ENCODE measurements around the gene HEATR5B. TPM values are rescaled to one million over a fixed set of nuclear protein-coding genes. Genes with fewer than 3 reads are reported as not detected.

HEATR5B gene
- polyA plus RNA-seq, 1 experiment = 10.4 TPM

DNA sequence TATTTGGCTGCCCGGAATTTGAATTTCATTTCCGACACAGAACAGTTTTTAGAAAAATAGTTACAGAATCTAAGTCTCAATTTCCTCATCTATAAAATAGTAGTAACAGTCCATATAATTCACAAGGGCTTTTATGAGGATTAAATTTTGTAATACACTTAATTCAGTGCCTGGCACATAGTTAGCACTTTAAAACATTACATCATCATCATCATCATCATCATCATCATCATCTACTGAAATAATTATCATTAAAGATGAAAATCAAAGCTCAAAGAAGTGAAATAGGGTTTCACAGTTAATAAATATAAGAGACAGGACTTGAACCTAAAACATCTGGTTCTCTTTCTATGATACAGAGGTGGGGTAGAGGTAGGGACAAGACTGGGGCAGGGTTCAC is 13.2 kb downstream of the HEATR5B start:
- TF ChIP-seq, protein P1, sequence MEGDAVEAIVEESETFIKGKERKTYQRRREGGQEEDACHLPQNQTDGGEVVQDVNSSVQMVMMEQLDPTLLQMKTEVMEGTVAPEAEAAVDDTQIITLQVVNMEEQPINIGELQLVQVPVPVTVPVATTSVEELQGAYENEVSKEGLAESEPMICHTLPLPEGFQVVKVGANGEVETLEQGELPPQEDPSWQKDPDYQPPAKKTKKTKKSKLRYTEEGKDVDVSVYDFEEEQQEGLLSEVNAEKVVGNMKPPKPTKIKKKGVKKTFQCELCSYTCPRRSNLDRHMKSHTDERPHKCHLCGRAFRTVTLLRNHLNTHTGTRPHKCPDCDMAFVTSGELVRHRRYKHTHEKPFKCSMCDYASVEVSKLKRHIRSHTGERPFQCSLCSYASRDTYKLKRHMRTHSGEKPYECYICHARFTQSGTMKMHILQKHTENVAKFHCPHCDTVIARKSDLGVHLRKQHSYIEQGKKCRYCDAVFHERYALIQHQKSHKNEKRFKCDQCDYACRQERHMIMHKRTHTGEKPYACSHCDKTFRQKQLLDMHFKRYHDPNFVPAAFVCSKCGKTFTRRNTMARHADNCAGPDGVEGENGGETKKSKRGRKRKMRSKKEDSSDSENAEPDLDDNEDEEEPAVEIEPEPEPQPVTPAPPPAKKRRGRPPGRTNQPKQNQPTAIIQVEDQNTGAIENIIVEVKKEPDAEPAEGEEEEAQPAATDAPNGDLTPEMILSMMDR (IDR thresholded peaks at IDR 0.05; ENCODE audit: insufficient read depth, low read depth, low read length) = no peak
- H3K4me3 ChIP-seq (ENCODE audit: low read depth, low read length) = no peak overlapping the region
- ChIA-PET POLR2A (no interaction called here), CTCF (no interaction called here)
- DNase-seq (ENCODE audit: low read depth) = no peak
- peaks cover 8% of the 10 kb centered on the region for H3K36me3 ChIP-seq (ENCODE audit: control insufficient read depth, insufficient read depth, low read length)
- no peaks in the 10 kb centered on the region for H3K27me3 ChIP-seq (ENCODE audit: control insufficient read depth, insufficient read depth, low read length)

DNA sequence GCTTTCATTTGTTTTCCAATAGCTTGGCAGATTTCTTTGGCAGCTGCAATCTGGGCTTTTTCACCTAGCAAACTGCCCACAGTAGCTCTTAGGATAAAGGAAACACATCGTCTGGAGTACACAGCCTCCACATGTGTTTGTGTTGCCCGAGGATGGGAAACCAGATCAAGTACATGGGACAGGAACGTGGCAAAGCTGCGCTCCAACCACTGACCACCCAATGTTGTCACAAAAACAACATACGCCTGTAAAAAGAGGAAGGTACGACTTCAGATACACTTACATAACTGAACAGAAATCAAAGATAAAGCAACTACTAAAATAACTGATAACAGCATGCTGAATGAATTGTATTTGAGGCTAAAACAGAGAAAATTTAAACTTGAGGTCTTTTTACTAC is 15.5 kb downstream of the HEATR5B start:
- Histone ChIP-seq H3K4me3 (ENCODE audit: low read depth, low read length) (no peak overlapping the region), H3K36me3 (ENCODE audit: control insufficient read depth, insufficient read depth, low read length) (peaks cover 12% of the 10 kb centered on the region), H3K27me3 (ENCODE audit: control insufficient read depth, insufficient read depth, low read length) (no peaks in the 10 kb centered on the region)
- ChIA-PET POLR2A (no interaction called here), CTCF (no interaction called here)
- TF ChIP-seq, protein P1 (IDR thresholded peaks at IDR 0.05; ENCODE audit: insufficient read depth, low read depth, low read length) = no peak
- DNase-seq (ENCODE audit: low read depth) = no peak

DNA sequence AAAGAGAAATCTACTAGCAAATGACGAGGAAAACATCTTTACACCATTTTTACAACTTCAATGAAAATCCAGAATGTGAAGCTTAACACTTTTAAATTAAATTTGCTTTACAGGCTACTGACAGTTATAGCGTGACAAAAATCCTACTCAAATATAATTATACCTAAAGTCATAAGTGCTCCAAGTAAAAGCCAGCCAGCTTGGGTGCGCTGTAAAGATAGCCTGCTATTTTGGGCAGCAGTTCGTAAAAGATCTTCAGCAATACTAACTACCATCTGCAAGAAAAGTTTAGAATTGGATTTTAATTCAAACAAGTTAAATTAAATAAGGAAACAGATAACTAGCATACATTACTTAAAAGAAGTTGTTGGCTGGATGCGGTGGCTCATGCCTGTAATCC is 22.4 kb downstream of the HEATR5B start:
- H3K36me3 ChIP-seq (ENCODE audit: control insufficient read depth, insufficient read depth, low read length) = peaks cover 4% of the 10 kb centered on the region
- no peaks in the 10 kb centered on the region for H3K27me3 ChIP-seq (ENCODE audit: control insufficient read depth, insufficient read depth, low read length)
- no peak overlapping the region for H3K4me3 ChIP-seq (ENCODE audit: low read depth, low read length)
- ChIA-PET CTCF (no interaction called here), POLR2A (no interaction called here)
- DNase-seq (ENCODE audit: low read depth) = no peak
- TF ChIP-seq, protein P1 (IDR thresholded peaks at IDR 0.05; ENCODE audit: insufficient read depth, low read depth, low read length) = no peak

DNA sequence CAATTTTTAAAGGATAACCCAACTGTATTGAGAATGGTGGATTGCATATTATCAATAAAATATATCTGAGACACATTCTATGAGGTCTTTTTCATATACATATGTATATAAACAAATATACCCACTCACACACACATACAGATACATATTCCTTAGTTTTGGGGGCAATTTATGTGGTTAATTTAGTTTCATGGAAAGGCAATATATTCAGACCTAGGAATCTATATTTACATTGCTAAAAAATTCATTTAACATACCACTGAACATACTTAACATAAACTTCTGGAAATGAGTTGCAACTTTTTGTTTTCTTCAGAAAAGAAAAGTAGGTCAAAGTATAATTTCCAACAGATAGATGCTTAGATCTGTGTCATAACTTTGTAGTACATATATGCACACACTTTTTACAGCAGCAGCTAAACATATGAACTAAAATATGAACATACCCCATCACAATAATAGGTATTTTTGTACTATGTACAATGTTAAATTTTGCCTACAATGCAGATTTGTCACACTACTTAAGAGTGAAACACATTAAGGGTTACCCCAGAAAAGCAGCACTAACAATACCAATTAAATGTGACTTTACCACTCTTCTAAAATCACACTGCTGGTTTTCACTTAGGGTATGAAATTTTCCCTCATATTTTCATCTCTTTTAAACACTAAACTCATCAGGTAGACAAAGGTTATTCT is 23.0 kb downstream of the HEATR5B start:
- ChIA-PET CTCF (interaction anchor here (1.2 kb wide), 1 partner anchor 17 kb away, joined by 3 read pairs; no protein-coding TSS in a partner anchor), POLR2A (no interaction called here)
- H3K4me3 ChIP-seq (ENCODE audit: low read depth, low read length) = no peak overlapping the region
- TF ChIP-seq, protein P1 (IDR thresholded peaks at IDR 0.05; ENCODE audit: insufficient read depth, low read depth, low read length) = no peak
- DNase-seq (ENCODE audit: low read depth) = no peak
- peaks cover 4% of the 10 kb centered on the region for H3K36me3 ChIP-seq (ENCODE audit: control insufficient read depth, insufficient read depth, low read length)
- no peaks in the 10 kb centered on the region for H3K27me3 ChIP-seq (ENCODE audit: control insufficient read depth, insufficient read depth, low read length)

DNA sequence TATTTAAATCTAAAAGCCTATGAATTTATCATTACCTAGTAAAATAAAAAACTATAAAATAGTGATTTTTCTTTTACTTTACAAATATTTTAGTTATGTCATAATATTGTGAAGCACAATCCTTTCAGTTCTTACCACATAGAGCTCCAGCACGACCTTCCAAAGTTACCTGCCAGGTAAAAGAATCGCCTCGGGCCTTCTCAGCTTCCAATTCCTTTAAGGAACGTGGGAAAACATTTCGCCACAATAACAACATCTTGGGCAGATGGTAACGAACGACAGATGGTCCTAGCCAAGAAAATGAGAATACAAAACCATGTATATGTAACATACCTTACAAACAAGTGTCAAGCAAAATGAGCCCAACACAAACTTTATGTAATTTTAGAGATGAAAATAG is 23.7 kb downstream of the HEATR5B start:
- DNase-seq (ENCODE audit: low read depth) = no peak
- ChIA-PET CTCF (interaction anchor here (0.7 to 1.2 kb wide), 2 partner anchors 18 to 19 kb away, joined by 3 read pairs; no protein-coding TSS in a partner anchor), POLR2A (no interaction called here)
- no peaks in the 10 kb centered on the region for H3K27me3 ChIP-seq (ENCODE audit: control insufficient read depth, insufficient read depth, low read length)
- peaks cover 4% of the 10 kb centered on the region for H3K36me3 ChIP-seq (ENCODE audit: control insufficient read depth, insufficient read depth, low read length)
- TF ChIP-seq, protein P1 (IDR thresholded peaks at IDR 0.05; ENCODE audit: insufficient read depth, low read depth, low read length) = no peak
- no peak overlapping the region for H3K4me3 ChIP-seq (ENCODE audit: low read depth, low read length)
